ENCODE results near the gene HIF3A.

The HIF3A gene

GRCh38 chr19:46383846-46384245 is 87.0 kb downstream of the HIF3A start:
- Histone ChIP-seq H4K20me1 (ENCODE audit: insufficient read depth, low read length) (peaks cover 11% of the 10 kb centered on the region), H3K9ac (ENCODE audit: low read depth, low read length) (no peak overlapping the region), H3K27ac (ENCODE audit: low read length) (no peak overlapping the region), H3K4me3 (ENCODE audit: low read depth in 1 of 2, low read length in 2 of 2) (no peak overlapping the region), H3K4me1 (ENCODE audit: insufficient read depth, low read length) (no peaks in the 10 kb centered on the region), H3K79me2 (ENCODE audit: insufficient read depth, low read length) (no peaks in the 10 kb centered on the region), H3K27me3 (ENCODE audit: insufficient read depth, low read length, poor library complexity) (no peaks in the 10 kb centered on the region), H2AFZ (ENCODE audit: low read depth, low read length) (no peak overlapping the region), H3K36me3 (ENCODE audit: insufficient read depth, low read length) (peaks cover 97% of the 10 kb centered on the region), H3K4me2 (ENCODE audit: insufficient read depth, low read length) (no peak overlapping the region), H3K9me3 (ENCODE audit: insufficient read depth, low read length, severe bottlenecking) (no peaks in the 10 kb centered on the region)
- DNase-seq (no peak), ATAC-seq (ENCODE audit: insufficient read depth, low read depth) (no peak)
- no peak for TF ChIP-seq EZH2 (IDR thresholded peaks at IDR 0.05; ENCODE audit: borderline replicate concordance, low read depth, low read length, severe bottlenecking)
- TF ChIP-seq, protein P1, sequence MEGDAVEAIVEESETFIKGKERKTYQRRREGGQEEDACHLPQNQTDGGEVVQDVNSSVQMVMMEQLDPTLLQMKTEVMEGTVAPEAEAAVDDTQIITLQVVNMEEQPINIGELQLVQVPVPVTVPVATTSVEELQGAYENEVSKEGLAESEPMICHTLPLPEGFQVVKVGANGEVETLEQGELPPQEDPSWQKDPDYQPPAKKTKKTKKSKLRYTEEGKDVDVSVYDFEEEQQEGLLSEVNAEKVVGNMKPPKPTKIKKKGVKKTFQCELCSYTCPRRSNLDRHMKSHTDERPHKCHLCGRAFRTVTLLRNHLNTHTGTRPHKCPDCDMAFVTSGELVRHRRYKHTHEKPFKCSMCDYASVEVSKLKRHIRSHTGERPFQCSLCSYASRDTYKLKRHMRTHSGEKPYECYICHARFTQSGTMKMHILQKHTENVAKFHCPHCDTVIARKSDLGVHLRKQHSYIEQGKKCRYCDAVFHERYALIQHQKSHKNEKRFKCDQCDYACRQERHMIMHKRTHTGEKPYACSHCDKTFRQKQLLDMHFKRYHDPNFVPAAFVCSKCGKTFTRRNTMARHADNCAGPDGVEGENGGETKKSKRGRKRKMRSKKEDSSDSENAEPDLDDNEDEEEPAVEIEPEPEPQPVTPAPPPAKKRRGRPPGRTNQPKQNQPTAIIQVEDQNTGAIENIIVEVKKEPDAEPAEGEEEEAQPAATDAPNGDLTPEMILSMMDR (IDR thresholded peaks at IDR 0.05; ENCODE audit: borderline replicate concordance, extremely low read depth, low read length, poor library complexity, severe bottlenecking), result no peak

DNA sequence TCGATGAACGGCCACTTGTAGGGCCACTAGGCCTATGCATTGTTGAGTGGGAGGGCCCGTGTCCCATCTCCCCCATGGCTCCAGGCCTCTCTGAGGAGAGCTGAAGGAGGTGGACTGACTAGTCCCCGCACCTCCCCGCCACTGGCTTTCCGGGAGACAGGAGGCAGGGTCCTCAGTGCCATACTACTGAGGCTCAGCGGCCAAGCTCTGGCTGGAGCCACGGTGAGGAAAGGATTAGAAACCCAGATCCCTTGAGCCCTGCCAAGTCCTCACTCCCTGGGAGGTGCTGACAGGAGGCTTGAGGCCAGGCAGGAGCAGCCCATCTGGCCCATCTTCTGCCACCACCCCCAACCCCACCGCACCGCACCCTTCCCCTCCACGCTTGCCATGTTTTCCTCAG is 87.6 kb downstream of the HIF3A start:
- peaks cover 97% of the 10 kb centered on the region for H3K36me3 ChIP-seq (ENCODE audit: insufficient read depth, low read length)
- no peaks in the 10 kb centered on the region for H3K9me3 ChIP-seq (ENCODE audit: insufficient read depth, low read length, severe bottlenecking)
- ATAC-seq (ENCODE audit: insufficient read depth, low read depth) (no peak), DNase-seq (no peak)
- no peak overlapping the region for H3K9ac ChIP-seq (ENCODE audit: low read depth, low read length)
- TF ChIP-seq, protein P1 (IDR thresholded peaks at IDR 0.05; ENCODE audit: borderline replicate concordance, extremely low read depth, low read length, poor library complexity, severe bottlenecking), result no peak
- no peak for TF ChIP-seq EZH2 (IDR thresholded peaks at IDR 0.05; ENCODE audit: borderline replicate concordance, low read depth, low read length, severe bottlenecking)
- H3K27ac ChIP-seq (ENCODE audit: low read length), result no peak overlapping the region
- no peaks in the 10 kb centered on the region for H3K4me1 ChIP-seq (ENCODE audit: insufficient read depth, low read length)
- no peak overlapping the region for H3K4me3 ChIP-seq (ENCODE audit: low read depth in 1 of 2, low read length in 2 of 2)
- no peak overlapping the region for H2AFZ ChIP-seq (ENCODE audit: low read depth, low read length)
- H3K4me2 ChIP-seq (ENCODE audit: insufficient read depth, low read length), result no peak overlapping the region
- H3K27me3 ChIP-seq (ENCODE audit: insufficient read depth, low read length, poor library complexity), result no peaks in the 10 kb centered on the region
- peaks cover 12% of the 10 kb centered on the region for H4K20me1 ChIP-seq (ENCODE audit: insufficient read depth, low read length)
- H3K79me2 ChIP-seq (ENCODE audit: insufficient read depth, low read length), result no peaks in the 10 kb centered on the region

- no peak for DNase-seq
- Histone ChIP-seq H3K36me3 (ENCODE audit: insufficient read depth, low read length) (peaks cover 97% of the 10 kb centered on the region), H3K27ac (ENCODE audit: low read length) (no peak overlapping the region), H3K9ac (ENCODE audit: low read depth, low read length) (no peak overlapping the region), H3K9me3 (ENCODE audit: insufficient read depth, low read length, severe bottlenecking) (no peaks in the 10 kb centered on the region), H3K4me2 (ENCODE audit: insufficient read depth, low read length) (no peak overlapping the region), H4K20me1 (ENCODE audit: insufficient read depth, low read length) (peaks cover 15% of the 10 kb centered on the region), H3K4me1 (ENCODE audit: insufficient read depth, low read length) (no peaks in the 10 kb centered on the region), H3K79me2 (ENCODE audit: insufficient read depth, low read length) (no peaks in the 10 kb centered on the region), H3K4me3 (ENCODE audit: low read depth in 1 of 2, low read length in 2 of 2) (no peak overlapping the region), H3K27me3 (ENCODE audit: insufficient read depth, low read length, poor library complexity) (no peaks in the 10 kb centered on the region), H2AFZ (ENCODE audit: low read depth, low read length) (no peak overlapping the region)
- no peak for TF ChIP-seq EZH2 (IDR thresholded peaks at IDR 0.05; ENCODE audit: borderline replicate concordance, low read depth, low read length, severe bottlenecking)
- TF ChIP-seq, protein P1 (IDR thresholded peaks at IDR 0.05; ENCODE audit: borderline replicate concordance, extremely low read depth, low read length, poor library complexity, severe bottlenecking), result no peak
- ATAC-seq (ENCODE audit: insufficient read depth, low read depth), result no peak
Measured at GRCh38 chr19:46385636-46386035, 88.8 kb downstream of the HIF3A start.

DNA sequence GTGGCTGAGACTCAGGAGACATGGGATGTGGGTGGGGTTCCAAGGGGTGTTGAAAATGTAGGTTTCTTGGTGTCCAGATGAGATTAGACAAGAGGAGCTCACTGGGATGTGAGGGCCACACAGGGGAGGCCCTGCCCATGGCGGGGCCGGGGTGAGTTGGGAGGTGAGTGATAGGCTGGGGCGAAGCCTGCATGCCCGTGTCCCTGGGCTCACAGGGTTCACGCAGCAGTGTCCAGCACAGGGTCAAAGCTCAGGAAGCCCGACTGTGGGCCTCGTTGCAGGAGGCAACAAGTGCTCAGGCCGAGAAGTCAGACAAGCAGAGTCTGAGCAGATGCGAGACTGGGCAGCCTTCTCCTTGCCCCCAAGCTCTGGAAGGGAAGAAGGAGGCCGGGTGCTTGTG is 89.3 kb downstream of the HIF3A start:
- Histone ChIP-seq H3K9me3 (ENCODE audit: insufficient read depth, low read length, severe bottlenecking) (no peaks in the 10 kb centered on the region), H3K27me3 (ENCODE audit: insufficient read depth, low read length, poor library complexity) (no peaks in the 10 kb centered on the region), H3K9ac (ENCODE audit: low read depth, low read length) (no peak overlapping the region), H3K4me3 (ENCODE audit: low read depth in 1 of 2, low read length in 2 of 2) (no peak overlapping the region), H3K4me1 (ENCODE audit: insufficient read depth, low read length) (no peaks in the 10 kb centered on the region), H3K79me2 (ENCODE audit: insufficient read depth, low read length) (no peaks in the 10 kb centered on the region), H4K20me1 (ENCODE audit: insufficient read depth, low read length) (peaks cover 20% of the 10 kb centered on the region), H3K4me2 (ENCODE audit: insufficient read depth, low read length) (no peak overlapping the region), H2AFZ (ENCODE audit: low read depth, low read length) (no peak overlapping the region), H3K36me3 (ENCODE audit: insufficient read depth, low read length) (peaks cover 96% of the 10 kb centered on the region), H3K27ac (ENCODE audit: low read length) (no peak overlapping the region)
- DNase-seq (no peak), ATAC-seq (ENCODE audit: insufficient read depth, low read depth) (no peak)
- TF ChIP-seq, protein P1 (IDR thresholded peaks at IDR 0.05; ENCODE audit: borderline replicate concordance, extremely low read depth, low read length, poor library complexity, severe bottlenecking), result no peak
- no peak for TF ChIP-seq EZH2 (IDR thresholded peaks at IDR 0.05; ENCODE audit: borderline replicate concordance, low read depth, low read length, severe bottlenecking)

Data from DND-41 (cell line).